Liver (tissue), 3 donors: ENCODE measurements around the gene TMEM98.

Source experiments
- CTCF ChIP-seq: fragments of 150-350 bp; IDR thresholded peaks from 2 replicates; pipeline ENCODE4 v1.5.1; 2017; ENCODE audit warnings: improper control_type of control experiment, low read depth, low read length; ENCODE audit not compliant: missing input control
- JUND ChIP-seq, 2 donors: IDR thresholded peaks; 2 replicates each; pipeline ENCODE4 v1.6.1; 2016; ENCODE audit warnings: antibody characterized with exemption in 2 of 2
- REST ChIP-seq: IDR thresholded peaks from 2 replicates; pipeline ENCODE4 v1.6.1; 2016; ENCODE audit warnings: antibody characterized with exemption, mild to moderate bottlenecking
- donor health status: healthy.
- donor health status: healthy.

- no peak for TF ChIP-seq JUND (IDR thresholded peaks at IDR 0.05)
- TF ChIP-seq CTCF, result no peak
- TF ChIP-seq REST, result no peak
Measured at GRCh38 chr17:32941419-32942032, 13.6 kb downstream of the TMEM98 start.
